Left lung (tissue), 10 donors: ENCODE results near the gene SCMH1. TPM values are rescaled to one million over a fixed set of nuclear protein-coding genes. Genes with fewer than 3 reads are reported as not detected.

Source experiments
- ATAC-seq: fragments of 200-7000 bp; cut with Tn5 transposase; one replicate; pipeline ENCODE4 v1.9.1; 2020; ENCODE audit warnings: moderate library complexity
- DNase-seq, 4 donors: peaks; one replicate each; pipeline ENCODE4 v3.0.0-alpha.2; 2013 to 2020
- H3K27ac ChIP-seq, 2 donors: fragments of 200-600 bp; sonication (generic) in 1 of 2; one replicate each; pipeline versions ENCODE4 v1.5.0 to v1.8.0; 2020 to 2021
- H3K27me3 ChIP-seq, 2 donors: fragments of 200-600 bp; sonication (generic) in 1 of 2; one replicate each; pipeline versions ENCODE4 v1.5.0 to v1.8.0; 2020 to 2021
- H3K36me3 ChIP-seq, 2 donors: fragments of 200-600 bp; sonication (generic) in 1 of 2; one replicate each; pipeline versions ENCODE4 v1.5.0 to v1.8.0; 2020 to 2021
- H3K4me1 ChIP-seq, 2 donors: fragments of 200-600 bp; one replicate each; pipeline ENCODE4 v1.8.0; 2021
- H3K4me3 ChIP-seq, 2 donors: fragments of 200-600 bp; sonication (generic) in 1 of 2; one replicate each; pipeline versions ENCODE4 v1.5.0 to v1.8.0; 2020 to 2021; ENCODE audit warnings: mild to moderate bottlenecking in 1 of 2
- H3K9me3 ChIP-seq, 2 donors: fragments of 200-600 bp; sonication (generic) in 1 of 2; one replicate each; pipeline versions ENCODE4 v1.5.0 to v1.8.0; 2020 to 2021
- CTCF ChIP-seq, 2 donors: fragments of 200-600 bp; sonication (generic) in 1 of 2; IDR thresholded peaks; one replicate each; pipeline versions ENCODE4 v1.5.0 to v1.8.0; 2021; ENCODE audit warnings: antibody characterized with exemption in 2 of 2
- intact Hi-C, 2 donors: fragments of 100-400 bp; cut with DNase I; formaldehyde crosslinking; loops; one replicate each; pipeline versions ENCODE4 v1.11.2 to v1.14.2; 2022
- polyA plus RNA-seq, 6 donors: library from polyadenylated mRNA; unstranded; fragments of 120-200 nt; gene quantifications; one replicate each; pipeline ENCODE4 v1.2.1, GENCODE V29; 2013; ENCODE audit not compliant: insufficient read length in 6 of 6
- total RNA-seq, 2 donors: library from RNA; stranded (reverse); fragmentation: NEBNext Ultra II Directional; extraction: Animal tissue kit (Norgen Biotek cat#: 25700); gene quantifications; one replicate each; pipeline ENCODE4 v1.2.1, GENCODE V29; 2021
- donor health status: DM: no; HTN: yes; CAD: no.
- donor health status: DM: no; HTN: no; CAD: no.

The SCMH1 gene
- total and polyA plus RNA-seq, 8 donors = 27.8 to 56.1 (median 44.3) TPM

GRCh38 chr1:41286486-41286885 is 44.4 kb upstream of the SCMH1 start:
- Histone ChIP-seq H3K4me1 (peaks cover 0 to under 1% of the 10 kb centered on the region in 2 donors), H3K9me3 (no peaks in the 10 kb centered on the region), H3K4me3 (no peak overlapping the region), H3K36me3 (no peaks in the 10 kb centered on the region), H3K27ac (no peak overlapping the region), H3K27me3 (peaks cover 0 to 38% of the 10 kb centered on the region in 2 donors)
- TF ChIP-seq CTCF (IDR thresholded peaks at IDR 0.05) = no peak
- DNase-seq (no peak), ATAC-seq (no peak)
- intact Hi-C loops = loop anchor here (5.0 to 10.0 kb wide), 2 partner anchors 128 to 131 kb away; no protein-coding TSS in a partner anchor

- peaks cover 0 to 38% of the 10 kb centered on the region in 2 donors for H3K27me3 ChIP-seq
- ATAC-seq = no peak
Measured at GRCh38 chr1:41285818-41286217, 43.7 kb upstream of the SCMH1 start.

GRCh38 chr1:41284121-41284520 is 42.0 kb upstream of the SCMH1 start:
- Histone ChIP-seq H3K4me1 (peaks cover 7 to 14% of the 10 kb centered on the region in 2 donors), H3K27me3 (peaks cover 0 to 35% of the 10 kb centered on the region in 2 donors), H3K27ac (no peak overlapping the region), H3K9me3 (no peaks in the 10 kb centered on the region), H3K4me3 (no peak overlapping the region), H3K36me3 (no peaks in the 10 kb centered on the region)
- ATAC-seq (no peak), DNase-seq (no peak)
- no peak for TF ChIP-seq CTCF (IDR thresholded peaks at IDR 0.05)
- intact Hi-C loops = loop anchor here (5.0 to 10.0 kb wide), 2 partner anchors 131 to 148 kb away; no protein-coding TSS in a partner anchor

More at GRCh38 chr1:41285818-41286217, 43.7 kb upstream of the SCMH1 start:
- TF ChIP-seq CTCF (IDR thresholded peaks at IDR 0.05) = no peak
- Histone ChIP-seq H3K36me3 (no peaks in the 10 kb centered on the region), H3K27ac (no peak overlapping the region), H3K4me1 (peaks cover 2 to 7% of the 10 kb centered on the region in 2 donors), H3K9me3 (no peaks in the 10 kb centered on the region), H3K4me3 (no peak overlapping the region)
- DNase-seq = no peak
- intact Hi-C loops = loop anchor here (5.0 to 10.0 kb wide), 2 partner anchors 129 to 131 kb away; no protein-coding TSS in a partner anchor

GRCh38 chr1:41282679-41283317 is 40.7 kb upstream of the SCMH1 start:
- intact Hi-C loops = loop anchor here (5.0 to 10.0 kb wide), 2 partner anchors 132 to 150 kb away; no protein-coding TSS in a partner anchor
- Histone ChIP-seq H3K36me3 (no peaks in the 10 kb centered on the region), H3K4me3 (no peak overlapping the region), H3K9me3 (no peaks in the 10 kb centered on the region), H3K27ac (no peak overlapping the region), H3K27me3 (peaks cover 0 to 48% of the 10 kb centered on the region in 2 donors), H3K4me1 (peaks cover 7 to 16% of the 10 kb centered on the region in 2 donors)
- peak; percentile 55 to 68 for TF ChIP-seq CTCF (IDR thresholded peaks at IDR 0.05)
- ATAC-seq = peak; percentile 71
- peak in 2 of 4 donors; percentile 16 to 40 for DNase-seq

GRCh38 chr1:41281334-41281733 is 39.2 kb upstream of the SCMH1 start:
- Histone ChIP-seq H3K27ac (no peak overlapping the region), H3K9me3 (no peaks in the 10 kb centered on the region), H3K36me3 (no peaks in the 10 kb centered on the region), H3K4me1 (peaks cover 7 to 24% of the 10 kb centered on the region in 2 donors), H3K27me3 (peaks cover 0 to 57% of the 10 kb centered on the region in 2 donors), H3K4me3 (no peak overlapping the region)
- TF ChIP-seq CTCF (IDR thresholded peaks at IDR 0.05) = no peak
- intact Hi-C loops = loop anchor here (5.0 to 10.0 kb wide), 2 partner anchors 133 to 151 kb away; no protein-coding TSS in a partner anchor
- peak; percentile 31 for ATAC-seq
- no peak for DNase-seq
